ENCODE results near the gene PLXNA4.

Gene PLXNA4

GRCh38 chr7:132095111-132095765, 481.0 kb downstream of the PLXNA4 start:
- TF ChIP-seq CTCF (IDR thresholded peaks at IDR 0.05), result no peak

- TF ChIP-seq CTCF (IDR thresholded peaks at IDR 0.05), result no peak
Measured at GRCh38 chr7:132092106-132092505, 484.2 kb downstream of the PLXNA4 start.

GRCh38 chr7:132091706-132092105, 484.6 kb downstream of the PLXNA4 start:
- no peak for TF ChIP-seq CTCF (IDR thresholded peaks at IDR 0.05)

- TF ChIP-seq CTCF (IDR thresholded peaks at IDR 0.05), result no peak
Measured at GRCh38 chr7:132090444-132090843, 485.8 kb downstream of the PLXNA4 start.

DNA sequence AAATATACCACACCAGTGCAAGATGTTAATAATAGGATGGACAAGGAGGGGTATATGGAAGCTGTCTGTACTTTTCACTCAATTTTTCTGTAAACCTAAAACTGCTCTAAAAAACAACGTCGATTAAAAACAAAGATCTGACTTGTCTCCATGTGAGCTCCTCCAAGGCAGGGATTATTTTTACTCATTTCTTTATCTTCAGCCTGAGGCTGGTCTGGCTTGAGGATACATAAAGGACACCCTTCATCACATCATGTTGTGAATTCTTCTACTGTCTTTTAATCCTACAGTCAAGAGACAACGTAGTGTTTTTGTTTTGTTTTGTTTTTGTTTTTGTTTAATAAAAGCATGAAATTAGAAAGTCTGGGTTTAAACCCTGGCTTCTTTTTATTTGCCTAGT, 486.9 kb downstream of the PLXNA4 start:
- no peak for TF ChIP-seq CTCF (IDR thresholded peaks at IDR 0.05)

DNA sequence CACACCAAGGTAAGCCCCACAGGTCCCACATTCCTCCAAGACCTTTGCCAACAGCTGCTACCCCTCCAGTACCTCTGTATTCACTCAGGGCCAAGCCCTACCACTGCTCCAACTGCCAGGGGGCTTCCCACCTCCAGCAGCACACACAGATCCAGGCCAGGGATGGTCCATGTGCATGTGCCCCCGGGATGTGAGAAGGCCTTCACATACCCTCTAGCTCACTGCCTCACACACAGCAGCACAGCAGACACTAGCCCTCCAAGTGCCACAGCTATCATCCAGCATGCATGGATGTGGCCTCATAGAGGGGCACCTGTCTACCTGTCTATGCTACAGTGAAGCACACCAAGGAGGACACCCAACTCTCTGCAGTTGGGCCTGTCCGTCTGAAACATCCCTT, 488.8 kb downstream of the PLXNA4 start:
- TF ChIP-seq CTCF (IDR thresholded peaks at IDR 0.05), result no peak

DNA sequence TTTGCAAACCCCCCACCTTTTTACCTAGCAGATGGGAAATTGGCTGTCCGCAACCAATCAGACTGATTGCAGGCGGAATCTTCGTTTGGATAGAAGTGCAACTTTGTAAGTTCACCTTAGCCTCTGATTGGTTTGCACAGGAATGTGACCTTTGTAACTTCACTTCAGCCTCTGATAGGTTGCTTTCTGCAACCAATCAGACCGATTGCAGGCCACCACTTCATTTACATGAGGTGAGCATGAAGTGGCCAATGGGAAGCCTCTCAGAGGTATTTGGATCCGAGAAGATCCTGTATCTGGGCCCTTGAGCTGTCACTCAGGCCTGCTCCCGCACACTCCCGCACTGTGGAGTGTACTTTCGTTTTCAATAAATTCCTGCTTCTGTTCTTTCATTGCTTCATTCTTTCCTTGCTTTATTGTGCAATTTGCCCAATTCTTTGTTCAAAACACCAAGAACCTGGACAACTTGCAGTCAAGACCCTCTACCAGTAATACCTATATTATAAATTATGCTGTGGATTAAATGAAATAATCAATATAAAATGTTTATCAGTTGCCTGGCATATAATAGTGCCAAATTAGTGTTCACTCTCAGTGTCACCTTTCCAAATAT, 491.4 kb downstream of the PLXNA4 start:
- TF ChIP-seq CTCF (IDR thresholded peaks at IDR 0.05), result no peak

Data from LNCAP (cell line).